Glutamatergic neuron (in vitro differentiated cells): ENCODE measurements around the gene MICU2. TPM values are rescaled to one million over a fixed set of nuclear protein-coding genes. Genes with fewer than 3 reads are reported as not detected.

Experiments used
- DNase-seq: peaks from one replicate; pipeline ENCODE4 v3.0.0; 2022
- H3K27ac Mint-ChIP-seq: one replicate; pipeline ENCODE4 v1.8.0; 2020; ENCODE audit warnings: mild to moderate bottlenecking, mixed read lengths, inconsistent platforms; ENCODE audit not compliant: unreplicated experiment
- H3K27me3 Mint-ChIP-seq: one replicate; pipeline ENCODE4 v1.8.0; 2020; ENCODE audit warnings: mild to moderate bottlenecking, moderate library complexity, mixed read lengths, inconsistent platforms; ENCODE audit not compliant: unreplicated experiment
- H3K36me3 Mint-ChIP-seq: one replicate; pipeline ENCODE4 v1.8.0; 2020; ENCODE audit warnings: mild to moderate bottlenecking, mixed read lengths, inconsistent platforms; ENCODE audit not compliant: unreplicated experiment
- H3K4me1 Mint-ChIP-seq: one replicate; pipeline ENCODE4 v1.8.0; 2020; ENCODE audit warnings: mild to moderate bottlenecking, low read depth, mixed read lengths, inconsistent platforms; ENCODE audit not compliant: unreplicated experiment
- H3K4me3 Mint-ChIP-seq: one replicate; pipeline ENCODE4 v1.8.0; 2020; ENCODE audit warnings: mild to moderate bottlenecking, mixed read lengths, inconsistent platforms; ENCODE audit not compliant: unreplicated experiment
- H3K9me3 Mint-ChIP-seq: one replicate; pipeline ENCODE4 v1.8.0; 2020; ENCODE audit warnings: mild to moderate bottlenecking, moderate library complexity, mixed read lengths, inconsistent platforms; ENCODE audit not compliant: unreplicated experiment
- total RNA-seq: library from RNA; stranded (reverse); fragmentation: NEBNext Ultra II Directional; extraction: Animal tissue kit (Norgen Biotek cat#: 25700); gene quantifications from one replicate; pipeline ENCODE4 v1.2.1, GENCODE V29; 2021; ENCODE audit not compliant: unreplicated experiment
- TF ChIP-seq, protein P1 (sequence below): fragments of 200-600 bp; sonication (generic); IDR thresholded peaks from one replicate; pipeline ENCODE4 v1.5.0; 2021; ENCODE audit not compliant: partially characterized antibody, unreplicated experiment

Gene MICU2
- total RNA-seq, 1 donor from 2014 or later = 37.2 TPM

DNA sequence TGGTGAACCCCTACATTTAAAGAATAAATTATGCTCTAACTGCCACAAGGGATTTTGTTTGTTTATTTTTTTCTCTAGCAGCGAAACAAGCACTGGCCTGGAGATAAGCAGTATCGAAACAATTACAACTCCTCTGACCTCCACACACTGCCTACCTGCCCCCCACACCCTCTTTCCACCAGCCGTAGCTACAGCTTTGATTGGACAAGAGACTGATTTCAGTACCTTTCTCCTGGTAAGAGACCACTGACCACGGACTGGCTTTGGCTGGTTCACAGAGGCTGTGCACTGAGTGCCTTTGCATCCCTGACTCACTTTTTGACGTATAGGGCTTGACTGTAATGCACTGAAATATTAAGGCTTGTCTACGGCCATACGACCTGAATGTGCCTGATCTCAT, 137.4 kb downstream of the MICU2 start:
- Mint-ChIP-seq H3K27ac (no peak overlapping the region), H3K36me3 (peaks cover 12% of the 10 kb centered on the region), H3K27me3 (no peaks in the 10 kb centered on the region), H3K4me3 (no peak overlapping the region), H3K4me1 (no peaks in the 10 kb centered on the region), H3K9me3 (peaks cover 2% of the 10 kb centered on the region)
- no peak for DNase-seq
- TF ChIP-seq, protein P1, sequence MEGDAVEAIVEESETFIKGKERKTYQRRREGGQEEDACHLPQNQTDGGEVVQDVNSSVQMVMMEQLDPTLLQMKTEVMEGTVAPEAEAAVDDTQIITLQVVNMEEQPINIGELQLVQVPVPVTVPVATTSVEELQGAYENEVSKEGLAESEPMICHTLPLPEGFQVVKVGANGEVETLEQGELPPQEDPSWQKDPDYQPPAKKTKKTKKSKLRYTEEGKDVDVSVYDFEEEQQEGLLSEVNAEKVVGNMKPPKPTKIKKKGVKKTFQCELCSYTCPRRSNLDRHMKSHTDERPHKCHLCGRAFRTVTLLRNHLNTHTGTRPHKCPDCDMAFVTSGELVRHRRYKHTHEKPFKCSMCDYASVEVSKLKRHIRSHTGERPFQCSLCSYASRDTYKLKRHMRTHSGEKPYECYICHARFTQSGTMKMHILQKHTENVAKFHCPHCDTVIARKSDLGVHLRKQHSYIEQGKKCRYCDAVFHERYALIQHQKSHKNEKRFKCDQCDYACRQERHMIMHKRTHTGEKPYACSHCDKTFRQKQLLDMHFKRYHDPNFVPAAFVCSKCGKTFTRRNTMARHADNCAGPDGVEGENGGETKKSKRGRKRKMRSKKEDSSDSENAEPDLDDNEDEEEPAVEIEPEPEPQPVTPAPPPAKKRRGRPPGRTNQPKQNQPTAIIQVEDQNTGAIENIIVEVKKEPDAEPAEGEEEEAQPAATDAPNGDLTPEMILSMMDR = no peak

GRCh38 chr13:21465710-21466160, 138.2 kb downstream of the MICU2 start:
- DNase-seq = no peak
- no peak overlapping the region for H3K4me3 Mint-ChIP-seq
- H3K36me3 Mint-ChIP-seq = peaks cover 7% of the 10 kb centered on the region
- peaks cover 2% of the 10 kb centered on the region for H3K9me3 Mint-ChIP-seq
- H3K27me3 Mint-ChIP-seq = no peaks in the 10 kb centered on the region
- TF ChIP-seq, protein P1 = no peak
- H3K27ac Mint-ChIP-seq = no peak overlapping the region
- no peaks in the 10 kb centered on the region for H3K4me1 Mint-ChIP-seq

DNA sequence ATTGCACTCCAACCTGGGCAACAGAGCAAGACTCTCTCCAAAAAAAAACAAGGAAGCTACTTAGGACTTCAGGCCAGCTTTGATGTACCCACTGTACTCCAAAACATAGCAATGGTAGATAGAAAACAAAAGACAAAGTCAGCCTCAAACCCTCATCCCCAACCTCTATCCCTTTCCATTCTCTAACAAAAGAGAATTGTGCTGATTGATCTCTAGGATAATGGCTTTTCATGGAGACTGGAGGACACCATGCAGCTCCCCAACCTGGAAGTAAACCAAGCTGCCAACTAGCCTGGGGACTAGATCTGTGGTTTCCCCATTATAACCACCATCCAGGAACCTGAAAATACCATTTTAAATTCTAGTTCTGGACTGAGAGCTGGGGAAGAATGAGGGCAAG, 140.5 kb downstream of the MICU2 start:
- no peaks in the 10 kb centered on the region for H3K4me1 Mint-ChIP-seq
- TF ChIP-seq, protein P1 = no peak
- H3K27me3 Mint-ChIP-seq = peaks cover 3% of the 10 kb centered on the region
- DNase-seq = no peak
- H3K36me3 Mint-ChIP-seq = no peaks in the 10 kb centered on the region
- no peak overlapping the region for H3K4me3 Mint-ChIP-seq
- H3K9me3 Mint-ChIP-seq = peaks cover 11% of the 10 kb centered on the region
- no peak overlapping the region for H3K27ac Mint-ChIP-seq

GRCh38 chr13:21461131-21461530, 142.8 kb downstream of the MICU2 start:
- TF ChIP-seq, protein P1 = no peak
- Mint-ChIP-seq H3K27me3 (peaks cover 3% of the 10 kb centered on the region), H3K36me3 (no peaks in the 10 kb centered on the region), H3K9me3 (peaks cover 11% of the 10 kb centered on the region), H3K4me1 (peaks cover 6% of the 10 kb centered on the region), H3K27ac (no peak overlapping the region), H3K4me3 (no peak overlapping the region)
- DNase-seq = no peak

- Mint-ChIP-seq H3K4me3 (peak within 1 kb of the TSS; percentile 94), H3K9me3 (peaks cover 11% of the 10 kb centered on the region), H3K27ac (peak within 1 kb of the TSS; percentile 86), H3K27me3 (peaks cover 5% of the 10 kb centered on the region), H3K36me3 (peaks cover 4% of the 10 kb centered on the region), H3K4me1 (peaks cover 7% of the 10 kb centered on the region)
- TF ChIP-seq, protein P1 = no peak
- peak; percentile 94 for DNase-seq
Observed at GRCh38 chr13:21458813-21459701, 144.9 kb downstream of the MICU2 start, which contains the start of gene ZDHHC20. TSS of gene ZDHHC20 (minus strand) at chr13:21459303. CDS start at chr13:21459171, 132 bp downstream.
